A549 (cell line): Measurements from ENCODE around the gene SKP1.

Experiments
- HOXA7 ChIP-seq: fragments of 250-450 bp; sonication (Bioruptor Pico); IDR thresholded peaks from 2 replicates; pipeline ENCODE4 v1.5.0; 2020; ENCODE audit warnings: mild to moderate bottlenecking, moderate library complexity
- KDM1A ChIP-seq: fragments of 200-600 bp; sonication (generic); IDR thresholded peaks from 2 replicates; pipeline ENCODE4 v1.6.1; 2016; ENCODE audit warnings: low read depth, mild to moderate bottlenecking
- KDM5A ChIP-seq: fragments of 200-600 bp; sonication (generic); IDR thresholded peaks from 2 replicates; pipeline ENCODE4 v1.6.1; 2016; ENCODE audit warnings: antibody characterized with exemption, mild to moderate bottlenecking
- MAFK ChIP-seq: fragments of 450-650 bp; IDR thresholded peaks from 2 replicates; pipeline ENCODE4 v1.6.1; 2014; ENCODE audit not compliant: partially characterized antibody
- MYC ChIP-seq: IDR thresholded peaks from 2 replicates; pipeline ENCODE4 v1.6.1; 2012; ENCODE audit warnings: mild to moderate bottlenecking, inconsistent platforms, low read length, improper control_type of control experiment, borderline replicate concordance
- RAD21 ChIP-seq, 2 experiments: fragments of >200 bp in 1 of 2; sonication (Bioruptor Twin) in 1 of 2; formaldehyde crosslinking in 1 of 2; IDR thresholded peaks in 1 of 2; conservative IDR thresholded peaks in 1 of 2; 2 replicates in 1 of 2; 3 replicates in 1 of 2; pipeline ENCODE4 v1.6.1; 2012 to 2018; ENCODE audit warnings: inconsistent platforms in 1 of 2
- ZC3H11A ChIP-seq: fragments of 450-650 bp; IDR thresholded peaks from 2 replicates; pipeline ENCODE4 v1.6.1; 2014; ENCODE audit warnings: antibody characterized with exemption, mild to moderate bottlenecking
- TF ChIP-seq, protein P1 (sequence below): fragments of >200 bp; sonication (Bioruptor Twin); formaldehyde crosslinking; IDR thresholded peaks from 3 replicates; pipeline ENCODE4 v1.5.1; 2016
- TF ChIP-seq, protein P2 (sequence below): fragments of 450-650 bp; IDR thresholded peaks from 2 replicates; pipeline ENCODE4 v1.6.1; 2014; ENCODE audit warnings: antibody characterized with exemption

DNA sequence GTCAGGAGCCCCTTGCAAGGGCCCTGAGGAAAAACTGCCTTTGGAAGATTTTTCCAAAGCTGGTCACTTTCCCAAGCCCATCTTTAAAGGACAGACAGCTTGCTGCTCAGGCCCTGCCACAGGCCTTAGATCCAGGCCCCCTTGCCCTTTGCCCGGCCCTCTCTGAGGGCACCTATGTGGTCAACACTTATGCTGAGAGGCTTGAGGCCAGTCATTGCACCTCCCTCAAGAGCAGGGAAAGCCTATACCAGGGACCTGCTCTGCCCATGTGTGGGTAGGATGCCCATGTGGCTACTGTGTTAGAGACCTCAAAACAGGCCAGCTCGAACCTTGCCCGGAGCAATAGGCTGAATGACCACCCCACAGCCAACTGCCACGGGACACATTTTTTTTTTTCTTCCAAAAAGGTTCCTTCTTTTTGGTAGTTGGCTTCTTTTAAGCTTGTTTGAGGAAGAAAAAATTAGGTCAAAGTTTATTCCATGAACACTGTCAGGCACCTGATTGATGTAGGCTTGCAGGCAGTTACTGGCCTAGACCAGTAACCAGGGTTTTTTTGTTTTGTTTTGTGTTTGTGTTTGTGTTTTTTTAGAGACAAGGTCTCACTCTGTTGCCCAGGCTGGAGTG lies 58.4 kb downstream of the SKP1 start:
- no peak for TF ChIP-seq HOXA7 (CRISPR knock-in tag)
- TF ChIP-seq KDM1A: no peak
- no peak for TF ChIP-seq ZC3H11A
- TF ChIP-seq, protein P1, sequence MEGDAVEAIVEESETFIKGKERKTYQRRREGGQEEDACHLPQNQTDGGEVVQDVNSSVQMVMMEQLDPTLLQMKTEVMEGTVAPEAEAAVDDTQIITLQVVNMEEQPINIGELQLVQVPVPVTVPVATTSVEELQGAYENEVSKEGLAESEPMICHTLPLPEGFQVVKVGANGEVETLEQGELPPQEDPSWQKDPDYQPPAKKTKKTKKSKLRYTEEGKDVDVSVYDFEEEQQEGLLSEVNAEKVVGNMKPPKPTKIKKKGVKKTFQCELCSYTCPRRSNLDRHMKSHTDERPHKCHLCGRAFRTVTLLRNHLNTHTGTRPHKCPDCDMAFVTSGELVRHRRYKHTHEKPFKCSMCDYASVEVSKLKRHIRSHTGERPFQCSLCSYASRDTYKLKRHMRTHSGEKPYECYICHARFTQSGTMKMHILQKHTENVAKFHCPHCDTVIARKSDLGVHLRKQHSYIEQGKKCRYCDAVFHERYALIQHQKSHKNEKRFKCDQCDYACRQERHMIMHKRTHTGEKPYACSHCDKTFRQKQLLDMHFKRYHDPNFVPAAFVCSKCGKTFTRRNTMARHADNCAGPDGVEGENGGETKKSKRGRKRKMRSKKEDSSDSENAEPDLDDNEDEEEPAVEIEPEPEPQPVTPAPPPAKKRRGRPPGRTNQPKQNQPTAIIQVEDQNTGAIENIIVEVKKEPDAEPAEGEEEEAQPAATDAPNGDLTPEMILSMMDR: no peak
- TF ChIP-seq, protein P2, sequence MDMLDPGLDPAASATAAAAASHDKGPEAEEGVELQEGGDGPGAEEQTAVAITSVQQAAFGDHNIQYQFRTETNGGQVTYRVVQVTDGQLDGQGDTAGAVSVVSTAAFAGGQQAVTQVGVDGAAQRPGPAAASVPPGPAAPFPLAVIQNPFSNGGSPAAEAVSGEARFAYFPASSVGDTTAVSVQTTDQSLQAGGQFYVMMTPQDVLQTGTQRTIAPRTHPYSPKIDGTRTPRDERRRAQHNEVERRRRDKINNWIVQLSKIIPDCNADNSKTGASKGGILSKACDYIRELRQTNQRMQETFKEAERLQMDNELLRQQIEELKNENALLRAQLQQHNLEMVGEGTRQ: no peak
- no peak for TF ChIP-seq MAFK
- TF ChIP-seq KDM5A: no peak
- no peak for TF ChIP-seq MYC
- TF ChIP-seq RAD21 (conservative IDR thresholded peaks at IDR 0.05 in 1 of 2, IDR thresholded peaks at IDR 0.05 in 1 of 2): no peak
